ENCODE measurements around the gene DAAM1.

- no peak for TF ChIP-seq CTCF (IDR thresholded peaks at IDR 0.05)
- no peak for TF ChIP-seq EP300 (IDR thresholded peaks at IDR 0.05)
- no peak for TF ChIP-seq POLR2A (IDR thresholded peaks at IDR 0.05)
Measured at GRCh38 chr14:59341858-59342477, 153.5 kb downstream of the DAAM1 start.
